Activated CD4-positive, alpha-beta T cell treated with anti-CD3 and anti-CD28 coated beads, Interleukin-2, amount 50 U/mL, for 4 hours (primary cell): ENCODE measurements around the gene C1QL1.

Experiments
- DNase-seq, 2 experiments: peaks; one replicate each; pipeline ENCODE4 v3.0.0-alpha.2; 2020

C1QL1 gene

GRCh38 chr17:44988044-44988942, 20.2 kb upstream of the C1QL1 start:
- no peak for DNase-seq

GRCh38 chr17:44983563-44983962, 15.5 kb upstream of the C1QL1 start:
- no peak for DNase-seq

GRCh38 chr17:44982113-44982702, 14.1 kb upstream of the C1QL1 start:
- no peak for DNase-seq

- no peak for DNase-seq
Observed at GRCh38 chr17:44981221-44981968, 13.3 kb upstream of the C1QL1 start.

- DNase-seq = no peak
Observed at GRCh38 chr17:44979426-44979995, 11.4 kb upstream of the C1QL1 start.

- no peak for DNase-seq
Observed at GRCh38 chr17:44978807-44979206, 10.7 kb upstream of the C1QL1 start.

- DNase-seq = no peak
Observed at GRCh38 chr17:44977814-44978550, 9.9 kb upstream of the C1QL1 start.

- no peak for DNase-seq
Observed at GRCh38 chr17:44977065-44977464, 9.0 kb upstream of the C1QL1 start.

GRCh38 chr17:44976206-44976605, 8.1 kb upstream of the C1QL1 start:
- no peak for DNase-seq

GRCh38 chr17:44972953-44973352, 4.8 kb upstream of the C1QL1 start:
- no peak for DNase-seq

- peak; percentile 46 to 49 for DNase-seq
Observed at GRCh38 chr17:44971776-44972483, 3.8 kb upstream of the C1QL1 start.

- no peak for DNase-seq
Observed at GRCh38 chr17:44970136-44970741, 2.1 kb upstream of the C1QL1 start.

GRCh38 chr17:44969144-44969780, 1.2 kb upstream of the C1QL1 start:
- no peak for DNase-seq

GRCh38 chr17:44967907-44968224, 237 bp downstream of the C1QL1 start:
- no peak for DNase-seq

- DNase-seq = no peak
Observed at GRCh38 chr17:44967026-44967906, 837 bp downstream of the C1QL1 start.

GRCh38 chr17:44966348-44967025, 1.6 kb downstream of the C1QL1 start:
- no peak for DNase-seq

GRCh38 chr17:44965481-44966234, 2.4 kb downstream of the C1QL1 start:
- DNase-seq = no peak

GRCh38 chr17:44961921-44962350, 6.2 kb downstream of the C1QL1 start:
- no peak for DNase-seq

- no peak for DNase-seq
Observed at GRCh38 chr17:44960691-44961090, 7.4 kb downstream of the C1QL1 start.
